Measurements from ENCODE around the gene ANKRD13B. TPM values are rescaled to one million over a fixed set of nuclear protein-coding genes. Genes with fewer than 3 reads are reported as not detected.
A peak's percentile ranks its signal among the peaks of the same experiment; 100 is the strongest.

ANKRD13B gene
- total and polyA plus RNA-seq, 12 donors: 1.0 to 23.8 (median 5.4) TPM

DNA sequence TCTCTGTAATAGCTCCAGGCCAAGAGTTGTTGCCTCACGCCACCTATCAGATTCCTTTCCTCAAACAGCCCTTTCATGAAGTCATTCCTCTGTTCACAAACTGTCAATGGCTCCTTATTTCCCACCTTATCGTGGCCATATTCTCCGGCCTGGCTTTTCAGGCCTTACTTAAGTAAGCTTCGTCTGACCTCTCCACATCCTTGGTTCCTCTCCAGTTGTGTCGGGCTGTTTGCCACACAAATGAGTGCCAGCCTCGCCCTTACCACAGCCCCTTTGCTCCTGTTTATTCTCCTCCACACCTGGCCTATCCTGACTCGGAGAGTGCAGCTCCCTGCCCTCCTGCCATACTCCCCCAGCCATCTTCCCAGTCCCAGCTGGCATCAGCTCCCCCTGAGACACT lies 22.4 kb upstream of the ANKRD13B start:
- Histone ChIP-seq H3K36me3 (replicated peaks in 1 of 2) (peaks cover 0 to 20% of the 10 kb centered on the region in 2 donors), H3K27ac (no peak overlapping the region), H3K27me3 (no peaks in the 10 kb centered on the region), H3K4me3 (no peak overlapping the region), H3K4me1 (replicated peaks in 1 of 2) (peaks cover 33 to 40% of the 10 kb centered on the region in 2 donors), H3K9me3 (replicated peaks in 1 of 3) (no peaks in the 10 kb centered on the region)
- intact Hi-C loops (cut with DNase I): no loop called here
- peak in 3 of 7 donors; percentile 11 to 21 (median 15) for DNase-seq
- WGBS, 4 donors: 89 to 96% (median 92%) methylated on average over 7 of the region's 7 CpGs
- TF ChIP-seq CTCF (IDR thresholded peaks at IDR 0.05) (no peak), POLR2A (IDR thresholded peaks at IDR 0.05) (no peak)

GRCh38 chr17:29571486-29571882 lies 21.4 kb upstream of the ANKRD13B start:
- Histone ChIP-seq H3K4me3 (no peak overlapping the region), H3K36me3 (replicated peaks in 1 of 2) (peaks cover 0 to 30% of the 10 kb centered on the region in 2 donors), H3K4me1 (replicated peaks in 1 of 2) (peaks cover 29 to 31% of the 10 kb centered on the region in 2 donors), H3K27ac (peak overlapping the region in 1 of 5 donors; percentile 76), H3K27me3 (no peaks in the 10 kb centered on the region), H3K9me3 (replicated peaks in 1 of 3) (no peaks in the 10 kb centered on the region)
- WGBS, 4 donors: 92 to 94% (median 94%) methylated on average over 6 of the region's 6 CpGs
- TF ChIP-seq CTCF (IDR thresholded peaks at IDR 0.05) (no peak), POLR2A (IDR thresholded peaks at IDR 0.05) (no peak)
- intact Hi-C loops (cut with DNase I): no loop called here
- peak in 3 of 7 donors; percentile 15 to 21 (median 15) for DNase-seq

GRCh38 chr17:29571883-29572681 lies 20.9 kb upstream of the ANKRD13B start:
- WGBS, 4 donors: 29 to 66% (median 33%) methylated on average over 13 to 30 of the region's 30 CpGs
- peak in 6 of 7 donors; percentile 27 to 64 (median 56) for DNase-seq
- peaks cover 29% of the 10 kb centered on the region in 2 donors for H3K4me1 ChIP-seq (replicated peaks in 1 of 2)
- no peaks in the 10 kb centered on the region for H3K27me3 ChIP-seq
- H3K27ac ChIP-seq: peak overlapping the region in 3 of 5 donors; percentile 44 to 76 (median 49)
- H3K36me3 ChIP-seq (replicated peaks in 1 of 2): peaks cover 0 to 35% of the 10 kb centered on the region in 2 donors
- no peaks in the 10 kb centered on the region for H3K9me3 ChIP-seq (replicated peaks in 1 of 3)
- H3K4me3 ChIP-seq: peak overlapping the region in 1 of 4 donors; percentile 49
- intact Hi-C loops (cut with DNase I): no loop called here
- TF ChIP-seq CTCF (IDR thresholded peaks at IDR 0.05): no peak
- no peak for TF ChIP-seq POLR2A (IDR thresholded peaks at IDR 0.05)

GRCh38 chr17:29572691-29573557 lies 20.0 kb upstream of the ANKRD13B start:
- peak; percentile 49 to 80 (median 63) for DNase-seq
- TF ChIP-seq CTCF (IDR thresholded peaks at IDR 0.05): peak; percentile 45 to 83 (median 63)
- TF ChIP-seq POLR2A (IDR thresholded peaks at IDR 0.05): no peak
- intact Hi-C loops (cut with DNase I): no loop called here
- peak overlapping the region in 3 of 5 donors; percentile 44 to 76 (median 49) for H3K27ac ChIP-seq
- H3K36me3 ChIP-seq (replicated peaks in 1 of 2): peaks cover 0 to 42% of the 10 kb centered on the region in 2 donors
- H3K4me1 ChIP-seq (replicated peaks in 1 of 2): peaks cover 22 to 24% of the 10 kb centered on the region in 2 donors
- peak overlapping the region in 1 of 4 donors; percentile 49 for H3K4me3 ChIP-seq
- H3K27me3 ChIP-seq: no peaks in the 10 kb centered on the region
- no peaks in the 10 kb centered on the region for H3K9me3 ChIP-seq (replicated peaks in 1 of 3)
- 18 to 64% (median 30%) methylated on average over 15 to 62 of the region's 62 CpGs for WGBS, 4 donors
